ENCODE data around the gene PHLDA3. TPM values are rescaled to one million over a fixed set of nuclear protein-coding genes. Genes with fewer than 3 reads are reported as not detected.

The PHLDA3 gene
- polyA plus RNA-seq, 3 donors: 8.8 to 10.4 (median 9.1) TPM

DNA sequence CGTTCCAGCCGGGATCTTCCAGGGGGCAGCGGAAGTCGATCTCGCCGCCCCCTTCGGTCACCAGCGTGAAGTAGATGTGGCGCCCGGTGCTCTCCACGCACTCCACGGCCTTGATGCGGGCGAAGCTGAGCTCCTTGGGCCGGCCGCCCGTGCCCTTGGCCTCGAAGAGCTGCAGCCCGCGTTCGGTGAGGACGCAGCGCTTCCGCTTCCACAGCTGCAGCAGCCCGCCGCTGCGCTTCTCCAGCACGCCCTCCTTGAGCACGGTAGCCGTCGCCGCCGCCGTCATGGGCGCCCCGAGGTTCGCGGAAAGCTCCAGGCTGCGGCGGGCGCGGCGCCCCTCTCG is 516 bp downstream of the PHLDA3 start:
- no peak for DNase-seq (ENCODE audit: low read depth in 3 of 3, low spot score in 2 of 3)

- DNase-seq (ENCODE audit: low read depth in 3 of 3, low spot score in 2 of 3): no peak
Measured at GRCh38 chr1:201466492-201466891, 2.5 kb downstream of the PHLDA3 start.

- no peak for DNase-seq (ENCODE audit: low read depth in 3 of 3, low spot score in 2 of 3)
Measured at GRCh38 chr1:201465698-201466290, 3.2 kb downstream of the PHLDA3 start.

- DNase-seq (ENCODE audit: low read depth in 3 of 3, low spot score in 2 of 3): no peak
Measured at GRCh38 chr1:201463071-201463552, 5.9 kb downstream of the PHLDA3 start.

- DNase-seq (ENCODE audit: low read depth in 3 of 3, low spot score in 2 of 3): no peak
Measured at GRCh38 chr1:201461645-201462441, 7.1 kb downstream of the PHLDA3 start.

DNA sequence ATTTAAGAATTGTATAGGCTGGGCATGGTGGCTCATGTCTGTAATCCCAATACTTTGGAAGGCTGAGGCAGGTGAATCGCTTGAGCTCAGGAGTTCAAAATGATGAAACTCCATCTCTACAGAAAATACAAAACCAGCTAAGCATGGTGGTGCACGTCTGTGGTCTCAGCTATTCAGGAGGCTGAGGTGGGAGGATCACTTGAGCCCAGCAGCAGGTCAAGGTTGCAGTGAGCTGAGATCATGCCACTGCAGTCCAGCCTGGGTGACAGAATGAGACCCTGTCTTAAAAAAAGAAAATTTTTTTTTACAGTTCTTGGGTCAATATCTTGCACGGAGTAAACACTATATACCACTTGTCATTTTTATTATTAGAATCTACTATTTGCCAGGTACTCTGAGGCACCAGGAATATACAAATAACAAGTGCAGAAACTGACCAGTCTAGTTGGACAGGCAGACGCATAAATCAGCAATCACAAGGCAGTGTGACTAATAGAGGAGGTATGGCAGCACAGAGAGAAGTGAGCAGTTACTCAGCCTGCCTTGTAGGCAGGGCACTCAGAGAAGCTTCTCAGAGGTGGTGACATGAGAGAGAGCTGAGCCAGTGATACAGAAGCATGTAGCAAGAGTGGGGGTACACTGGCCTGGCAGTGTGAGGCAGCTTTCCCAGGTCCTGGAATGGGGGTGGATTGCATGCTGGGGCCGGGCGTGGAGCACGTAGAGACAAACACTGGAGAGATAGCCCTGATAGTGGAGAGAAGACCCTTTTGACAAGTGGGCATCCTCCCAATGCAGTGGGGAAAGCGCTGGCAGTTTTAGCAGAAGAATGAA is 8.0 kb downstream of the PHLDA3 start:
- DNase-seq (ENCODE audit: low read depth in 3 of 3, low spot score in 2 of 3): no peak

DNA sequence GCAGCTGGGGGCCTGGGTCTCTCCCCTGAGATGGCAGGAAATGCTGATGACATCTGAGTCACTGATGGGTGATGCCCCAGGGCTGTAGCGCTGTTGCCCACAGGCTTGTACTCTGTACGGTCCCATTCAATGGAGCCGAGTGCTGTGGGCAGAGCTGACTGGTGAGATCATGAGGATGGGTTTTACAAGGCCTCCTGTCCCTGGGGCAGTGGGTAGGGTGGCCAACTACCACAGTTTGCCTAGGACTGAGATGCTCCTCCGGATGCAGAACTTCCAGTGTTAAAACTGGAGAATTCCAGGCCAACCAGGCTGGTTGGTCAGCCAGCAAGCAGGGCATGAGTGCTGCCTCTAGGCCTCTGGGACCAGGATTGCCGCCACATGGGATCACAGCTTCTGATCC is 9.2 kb downstream of the PHLDA3 start:
- DNase-seq (ENCODE audit: low read depth in 3 of 3, low spot score in 2 of 3): no peak

DNA sequence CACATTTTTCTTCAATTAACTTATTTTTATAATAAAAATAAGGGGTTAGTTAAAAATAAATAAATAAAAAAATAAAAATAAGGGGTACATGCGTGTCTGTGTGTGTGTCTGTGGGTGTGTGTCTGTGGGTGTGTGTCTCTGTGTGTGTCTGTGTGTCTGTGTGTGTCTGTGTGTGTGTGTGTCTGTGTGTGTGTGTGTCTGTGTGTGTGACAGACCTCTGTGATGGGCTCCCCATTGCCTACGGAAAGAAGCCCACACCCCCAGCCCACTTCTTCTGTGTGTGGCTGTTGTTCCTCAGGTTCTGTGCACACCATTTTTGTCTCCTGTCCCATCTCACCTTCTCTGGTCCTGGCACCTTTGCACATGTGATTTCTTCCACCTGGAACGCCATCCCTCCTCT is 9.9 kb downstream of the PHLDA3 start:
- DNase-seq (ENCODE audit: low read depth in 3 of 3, low spot score in 2 of 3): no peak

- no peak for DNase-seq (ENCODE audit: low read depth in 3 of 3, low spot score in 2 of 3)
Measured at GRCh38 chr1:201457508-201457960, 11.5 kb downstream of the PHLDA3 start.

- DNase-seq (ENCODE audit: low read depth in 3 of 3, low spot score in 2 of 3): no peak
Measured at GRCh38 chr1:201456499-201457309, 12.3 kb downstream of the PHLDA3 start.

DNA sequence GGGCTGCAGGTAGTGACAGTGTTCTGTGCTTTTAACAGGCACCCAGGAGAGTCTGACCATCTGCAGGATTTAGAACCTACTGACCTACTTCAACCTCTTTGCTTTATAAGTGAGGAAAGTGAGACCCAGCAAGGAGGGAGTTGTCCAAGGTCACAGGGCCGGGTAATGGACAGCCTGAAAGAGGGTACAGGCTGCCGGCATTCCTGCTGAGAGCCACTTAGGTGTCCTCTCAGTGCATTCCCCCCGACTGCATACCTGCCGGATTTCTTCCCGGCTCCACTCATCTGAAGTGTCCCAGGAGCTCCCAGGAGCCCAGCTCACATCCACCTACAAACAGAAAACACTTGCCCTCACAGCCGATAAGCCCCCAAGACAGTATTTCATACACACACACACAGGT is 13.9 kb downstream of the PHLDA3 start:
- no peak for DNase-seq (ENCODE audit: low read depth in 3 of 3, low spot score in 2 of 3)

DNA sequence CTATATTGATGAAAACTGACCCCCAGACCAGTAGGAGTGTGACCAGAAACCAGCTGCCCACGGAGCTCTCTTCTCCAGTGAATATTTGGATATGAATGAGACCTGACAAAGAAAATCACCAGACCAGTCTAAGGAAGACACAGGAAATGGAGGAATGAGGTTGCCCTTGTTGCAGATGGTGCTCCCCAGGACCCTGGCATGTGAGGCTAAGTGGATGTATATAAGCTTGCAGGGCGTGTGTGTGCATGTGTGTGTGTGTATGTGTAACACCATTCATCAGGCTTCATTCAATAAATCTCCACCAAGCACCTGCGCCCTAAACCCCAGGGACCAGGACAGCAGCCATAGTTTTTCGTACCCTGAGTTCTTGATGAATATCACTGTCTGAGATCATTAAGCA is 14.4 kb downstream of the PHLDA3 start:
- DNase-seq (ENCODE audit: low read depth in 3 of 3, low spot score in 2 of 3): no peak

- no peak for DNase-seq (ENCODE audit: low read depth in 3 of 3, low spot score in 2 of 3)
Measured at GRCh38 chr1:201452866-201453265, 16.1 kb downstream of the PHLDA3 start.

GRCh38 chr1:201450721-201451291 is 18.2 kb downstream of the PHLDA3 start:
- DNase-seq (ENCODE audit: low read depth in 3 of 3, low spot score in 2 of 3): no peak

DNA sequence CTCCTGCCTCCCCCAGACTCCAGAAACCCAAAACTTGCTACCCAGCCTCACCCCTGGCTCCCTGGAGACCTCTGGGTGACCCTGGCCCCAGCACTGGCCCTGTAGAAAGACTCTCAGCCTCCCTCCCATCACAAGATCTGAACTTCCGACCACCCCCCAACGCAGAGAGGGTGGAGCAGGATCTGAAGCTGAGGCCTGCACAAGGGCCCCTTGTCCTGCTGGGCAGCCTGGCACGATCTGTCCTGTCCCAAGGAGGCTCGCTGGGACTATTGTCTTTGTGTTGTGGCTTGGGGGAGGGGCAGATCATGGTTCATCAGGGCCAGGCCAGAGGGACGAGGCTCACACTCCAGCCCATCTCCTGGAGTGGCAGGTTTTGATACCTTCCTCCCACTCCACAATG is 20.0 kb downstream of the PHLDA3 start:
- DNase-seq (ENCODE audit: low read depth in 3 of 3, low spot score in 2 of 3): no peak

- no peak for DNase-seq (ENCODE audit: low read depth in 3 of 3, low spot score in 2 of 3)
Measured at GRCh38 chr1:201447903-201448871, 20.8 kb downstream of the PHLDA3 start.

DNA sequence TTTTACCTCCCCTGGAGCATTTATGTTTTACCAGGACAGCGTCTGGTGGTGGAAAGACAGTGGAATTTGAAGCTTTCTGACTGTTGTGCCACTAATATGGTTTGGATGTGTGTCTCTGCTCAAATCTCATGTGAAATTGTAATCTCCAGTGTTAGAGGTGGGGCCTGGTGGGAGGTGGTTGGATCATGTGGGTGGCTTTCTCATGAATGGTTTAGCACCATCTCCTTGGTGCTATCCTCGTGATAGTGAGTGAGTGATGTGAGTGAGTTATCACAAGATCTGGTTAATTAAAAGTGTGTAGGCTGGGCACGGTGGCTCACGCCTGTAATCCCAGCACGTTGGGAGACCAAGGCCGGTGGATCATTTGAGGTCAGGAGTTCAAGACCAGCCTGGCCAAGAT is 23.7 kb downstream of the PHLDA3 start:
- no peak for DNase-seq (ENCODE audit: low read depth in 3 of 3, low spot score in 2 of 3)

GRCh38 chr1:201444792-201445191 is 24.2 kb downstream of the PHLDA3 start:
- DNase-seq (ENCODE audit: low read depth in 3 of 3, low spot score in 2 of 3): no peak

- no peak for DNase-seq (ENCODE audit: low read depth in 3 of 3, low spot score in 2 of 3)
Measured at GRCh38 chr1:201443747-201444146, 25.2 kb downstream of the PHLDA3 start.

Data from right renal cortex interstitium (tissue), 3 donors.